Breast epithelium (tissue), 4 donors: ENCODE measurements around the gene BOLA1. TPM values are rescaled to one million over a fixed set of nuclear protein-coding genes. Genes with fewer than 3 reads are reported as not detected.

Experiments used
- DNase-seq, 2 donors: peaks; one replicate each; pipeline ENCODE4 v3.0.0-alpha.2; 2019; ENCODE audit warnings: low spot score in 2 of 2
- H3K27ac ChIP-seq, 2 donors: fragments of 200-600 bp; sonication (generic) in 1 of 2; one replicate each; pipeline ENCODE4 v1.5.1; 2016 to 2019; ENCODE audit warnings: mild to moderate bottlenecking in 1 of 2
- H3K27me3 ChIP-seq, 2 donors: fragments of 200-600 bp; sonication (generic) in 1 of 2; one replicate each; pipeline versions ENCODE4 v1.5.1 to v1.6.0; 2017 to 2019; ENCODE audit warnings: control low read depth in 1 of 2, mild to moderate bottlenecking in 1 of 2
- H3K36me3 ChIP-seq: fragments of 200-600 bp; one replicate; pipeline ENCODE4 v1.5.1; 2019
- H3K4me1 ChIP-seq, 2 donors: fragments of 200-600 bp; sonication (generic); one replicate each; pipeline ENCODE4 v1.5.1; 2016 to 2019; ENCODE audit warnings: control low read depth in 1 of 2
- H3K4me3 ChIP-seq, 3 donors: fragments of 200-600 bp; sonication (generic); 1 replicate in 2 of 3; 2 replicates in 1 of 3; pipeline ENCODE4 v1.5.1; 2016 to 2019; ENCODE audit warnings: mild to moderate bottlenecking in 3 of 3, moderate library complexity in 2 of 3
- H3K9me3 ChIP-seq, 2 donors: fragments of 200-600 bp; sonication (generic) in 1 of 2; one replicate each; pipeline ENCODE4 v1.5.1; 2016 to 2019; ENCODE audit warnings: control low read depth in 1 of 2
- POLR2A ChIP-seq: fragments of 450-650 bp; IDR thresholded peaks from one replicate; pipeline ENCODE4 v1.6.1; 2016; ENCODE audit warnings: antibody characterized with exemption, mild to moderate bottlenecking, moderate library complexity
- POLR2AphosphoS5 ChIP-seq, 3 donors: sonication (generic); formaldehyde crosslinking; IDR thresholded peaks; one replicate each; pipeline ENCODE4 v1.6.1; 2017; ENCODE audit warnings: antibody characterized with exemption in 3 of 3
- intact Hi-C: fragments of 100-400 bp; cut with DNase I; formaldehyde crosslinking; loops from one replicate; pipeline ENCODE4 v1.15.1; 2023; ENCODE audit warnings: low total_unique reads
- total RNA-seq, 3 donors: library from RNA; depleted of rRNA; stranded (reverse); fragments of >200 nt; gene quantifications; one replicate each; pipeline ENCODE4 v1.1.0, GENCODE V29; 2016
- TF ChIP-seq, protein P1 (sequence below), 3 donors: fragments of 450-650 bp; IDR thresholded peaks; one replicate each; pipeline ENCODE4 v1.5.1; 2016 to 2017; ENCODE audit warnings: antibody characterized with exemption in 3 of 3, mild to moderate bottlenecking in 3 of 3, moderate library complexity in 3 of 3

Gene BOLA1
- total RNA-seq, 3 donors from 2014 or later: 29.5 to 34.0 (median 33.4) TPM

DNA sequence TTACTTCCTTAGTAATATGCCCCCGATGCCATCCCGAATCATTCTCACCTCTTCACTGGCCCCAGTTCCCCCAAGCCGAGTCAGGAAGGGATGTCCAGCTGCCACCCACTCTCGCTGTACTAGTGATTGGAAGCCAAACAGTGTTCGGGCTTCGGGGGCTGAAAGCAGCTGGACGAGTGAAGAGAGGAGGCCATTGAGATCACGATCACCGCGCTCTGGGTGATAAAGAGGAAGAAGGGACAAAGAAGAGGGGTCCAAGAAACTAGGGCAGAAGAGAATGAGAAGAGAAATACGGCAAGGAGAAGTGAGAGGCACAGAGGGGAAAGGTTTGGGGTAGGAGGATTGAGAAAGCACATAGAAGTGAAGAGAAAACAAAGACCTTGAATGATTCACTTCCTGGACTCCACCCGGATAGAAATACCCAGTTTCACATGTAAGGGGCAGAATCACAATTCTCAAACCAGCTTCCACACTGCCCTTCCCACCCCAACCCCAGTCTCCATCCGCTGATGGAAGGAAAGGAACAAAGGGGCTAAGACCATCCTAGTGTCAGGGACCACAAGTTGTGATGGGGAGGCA, 31.9 kb downstream of the BOLA1 start:
- intact Hi-C loops: no loop called here

DNA sequence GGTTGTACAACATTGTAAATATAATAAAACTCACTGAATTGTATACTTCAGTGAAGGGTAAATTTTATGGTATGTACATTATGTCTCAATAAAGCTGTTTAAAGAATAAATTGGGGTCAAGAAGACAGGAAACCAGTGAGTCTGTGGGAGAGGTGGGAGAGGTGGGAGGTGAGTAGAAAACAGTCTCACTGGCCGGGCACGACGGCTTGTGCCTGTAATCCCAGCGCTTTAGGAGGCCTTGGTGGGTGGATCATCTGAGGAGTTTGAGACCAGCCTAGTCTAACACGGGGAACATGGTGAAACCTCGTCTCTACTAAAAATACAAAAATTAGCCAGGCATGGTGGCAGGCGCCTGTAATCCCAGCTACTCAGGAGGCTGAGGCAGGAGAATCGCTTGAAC, 33.1 kb downstream of the BOLA1 start:
- TF ChIP-seq POLR2AphosphoS5 (IDR thresholded peaks at IDR 0.05) (no peak), POLR2A (no peak)
- TF ChIP-seq, protein P1, sequence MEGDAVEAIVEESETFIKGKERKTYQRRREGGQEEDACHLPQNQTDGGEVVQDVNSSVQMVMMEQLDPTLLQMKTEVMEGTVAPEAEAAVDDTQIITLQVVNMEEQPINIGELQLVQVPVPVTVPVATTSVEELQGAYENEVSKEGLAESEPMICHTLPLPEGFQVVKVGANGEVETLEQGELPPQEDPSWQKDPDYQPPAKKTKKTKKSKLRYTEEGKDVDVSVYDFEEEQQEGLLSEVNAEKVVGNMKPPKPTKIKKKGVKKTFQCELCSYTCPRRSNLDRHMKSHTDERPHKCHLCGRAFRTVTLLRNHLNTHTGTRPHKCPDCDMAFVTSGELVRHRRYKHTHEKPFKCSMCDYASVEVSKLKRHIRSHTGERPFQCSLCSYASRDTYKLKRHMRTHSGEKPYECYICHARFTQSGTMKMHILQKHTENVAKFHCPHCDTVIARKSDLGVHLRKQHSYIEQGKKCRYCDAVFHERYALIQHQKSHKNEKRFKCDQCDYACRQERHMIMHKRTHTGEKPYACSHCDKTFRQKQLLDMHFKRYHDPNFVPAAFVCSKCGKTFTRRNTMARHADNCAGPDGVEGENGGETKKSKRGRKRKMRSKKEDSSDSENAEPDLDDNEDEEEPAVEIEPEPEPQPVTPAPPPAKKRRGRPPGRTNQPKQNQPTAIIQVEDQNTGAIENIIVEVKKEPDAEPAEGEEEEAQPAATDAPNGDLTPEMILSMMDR (IDR thresholded peaks at IDR 0.05): no peak
- no peaks in the 10 kb centered on the region for H3K27me3 ChIP-seq
- DNase-seq: no peak
- H3K9me3 ChIP-seq: no peaks in the 10 kb centered on the region
- H3K36me3 ChIP-seq: no peaks in the 10 kb centered on the region
- no peak overlapping the region for H3K27ac ChIP-seq
- H3K4me1 ChIP-seq: peaks cover 0 to 1% of the 10 kb centered on the region in 2 donors
- no peak overlapping the region for H3K4me3 ChIP-seq
- intact Hi-C loops: no loop called here

More for the DNA sequence above, 31.9 kb downstream of the BOLA1 start:
- H3K27me3 ChIP-seq: no peaks in the 10 kb centered on the region
- H3K9me3 ChIP-seq: no peaks in the 10 kb centered on the region
- DNase-seq: no peak
- peaks cover under 1 to 9% of the 10 kb centered on the region in 2 donors for H3K4me1 ChIP-seq
- no peak overlapping the region for H3K4me3 ChIP-seq
- no peaks in the 10 kb centered on the region for H3K36me3 ChIP-seq
- TF ChIP-seq, protein P1 (IDR thresholded peaks at IDR 0.05): no peak
- TF ChIP-seq POLR2AphosphoS5 (IDR thresholded peaks at IDR 0.05): no peak
- TF ChIP-seq POLR2A: no peak
- H3K27ac ChIP-seq: no peak overlapping the region

DNA sequence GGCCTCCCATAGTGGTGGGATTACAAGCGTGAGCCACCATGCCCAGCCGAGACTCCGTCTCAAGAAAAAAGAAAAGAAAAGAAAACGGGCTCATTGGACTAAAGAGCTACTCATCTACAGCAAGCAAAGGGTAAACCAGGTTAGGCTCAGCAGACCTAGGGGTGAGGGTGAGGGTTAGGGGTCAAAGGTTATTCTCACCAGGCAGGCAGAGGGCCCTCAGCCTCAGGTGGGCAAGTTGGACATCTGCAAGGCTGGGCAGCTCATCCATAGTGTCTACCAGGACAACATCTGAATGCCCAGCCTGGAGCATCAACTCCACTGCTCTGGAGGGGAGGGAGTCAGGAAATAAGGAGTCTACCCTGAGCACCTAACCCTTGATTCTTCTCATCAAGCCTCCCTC, 33.8 kb downstream of the BOLA1 start:
- intact Hi-C loops: no loop called here
- Histone ChIP-seq H3K36me3 (no peaks in the 10 kb centered on the region), H3K4me3 (no peak overlapping the region), H3K9me3 (no peaks in the 10 kb centered on the region), H3K27ac (no peak overlapping the region), H3K4me1 (peaks cover 0 to 3% of the 10 kb centered on the region in 2 donors), H3K27me3 (no peaks in the 10 kb centered on the region)
- no peak for DNase-seq
- TF ChIP-seq, protein P1 (IDR thresholded peaks at IDR 0.05): no peak
- TF ChIP-seq POLR2AphosphoS5 (IDR thresholded peaks at IDR 0.05) (no peak), POLR2A (no peak)

DNA sequence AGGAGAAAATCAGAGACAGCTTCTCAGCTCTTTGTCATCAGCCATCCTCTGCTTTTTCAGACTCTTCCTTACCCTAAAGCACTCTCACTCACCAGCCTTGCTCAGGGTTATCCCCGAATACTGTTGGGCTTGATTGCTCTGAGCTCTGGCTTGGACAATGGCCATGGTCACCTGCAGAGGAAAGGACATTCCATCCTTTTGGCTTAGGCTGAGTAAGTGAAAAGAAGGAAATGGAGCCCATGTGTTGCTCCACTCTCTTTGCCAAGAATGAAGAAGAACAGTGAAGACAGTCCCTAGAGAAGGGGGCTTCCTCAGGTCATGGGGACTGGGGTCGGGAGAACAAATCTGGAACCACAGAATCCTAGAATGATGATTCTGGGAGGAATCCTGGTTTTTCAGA, 35.0 kb downstream of the BOLA1 start:
- H3K9me3 ChIP-seq: no peaks in the 10 kb centered on the region
- no peak overlapping the region for H3K27ac ChIP-seq
- no peak for DNase-seq
- TF ChIP-seq POLR2A (no peak), POLR2AphosphoS5 (IDR thresholded peaks at IDR 0.05) (no peak)
- TF ChIP-seq, protein P1 (IDR thresholded peaks at IDR 0.05): no peak
- H3K4me1 ChIP-seq: peaks cover 0 to 3% of the 10 kb centered on the region in 2 donors
- no peaks in the 10 kb centered on the region for H3K36me3 ChIP-seq
- H3K27me3 ChIP-seq: no peaks in the 10 kb centered on the region
- no peak overlapping the region for H3K4me3 ChIP-seq
- intact Hi-C loops: no loop called here

DNA sequence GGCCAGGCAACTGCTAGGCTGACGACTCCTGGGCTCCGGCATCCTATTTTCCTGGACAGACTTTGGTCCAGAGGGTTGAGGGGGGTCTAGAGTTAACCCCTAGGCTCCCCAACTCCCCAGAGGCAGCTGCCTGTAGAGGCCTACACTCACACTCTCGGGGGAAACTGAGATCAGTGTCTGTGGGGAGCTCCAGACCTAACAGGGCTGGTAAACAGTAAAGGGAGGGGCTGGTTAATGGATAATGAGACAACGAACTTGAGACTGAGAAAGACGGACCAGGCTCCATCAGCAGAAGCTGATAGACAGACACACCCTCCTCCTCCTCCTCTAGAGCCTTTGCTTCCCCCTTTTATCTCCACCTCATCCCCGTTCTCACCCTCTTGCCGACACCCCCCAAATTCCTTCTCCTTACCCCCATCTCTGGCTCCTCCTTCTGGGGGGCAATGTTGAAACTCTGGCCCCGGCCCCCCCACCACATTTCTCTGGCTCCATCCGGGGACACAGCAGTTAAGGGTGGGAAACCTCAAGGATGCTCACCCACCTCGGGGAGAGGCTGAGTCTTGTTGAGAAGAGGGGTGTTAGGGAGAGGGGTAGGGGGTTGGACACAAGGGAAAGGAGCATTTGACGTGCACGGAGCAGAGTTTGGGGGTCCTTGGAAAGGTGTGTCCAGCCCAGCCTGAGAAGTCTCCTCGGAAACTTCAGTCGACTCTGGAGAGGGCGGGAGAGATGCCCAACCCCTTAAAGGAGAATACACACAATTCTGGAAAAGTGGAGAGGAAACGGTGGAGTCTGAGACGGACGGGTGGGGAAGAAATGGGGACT, 37.0 kb downstream of the BOLA1 start, which contains the start of gene MTMR11:
Gene MTMR11, minus strand, starts transcription at position 710 of the 822 bp plus-strand sequence. Its CDS starts 232 bp downstream, at position 478.
- H3K9me3 ChIP-seq: no peaks in the 10 kb centered on the region
- H3K36me3 ChIP-seq: no peaks in the 10 kb centered on the region
- no peaks in the 10 kb centered on the region for H3K27me3 ChIP-seq
- H3K4me1 ChIP-seq: peaks cover 0 to 3% of the 10 kb centered on the region in 2 donors
- TF ChIP-seq, protein P1 (IDR thresholded peaks at IDR 0.05): no peak
- no peak for TF ChIP-seq POLR2AphosphoS5 (IDR thresholded peaks at IDR 0.05)
- no peak for TF ChIP-seq POLR2A
- intact Hi-C loops: no loop called here
- peak within 1 kb of the TSS; percentile 81 to 92 for H3K27ac ChIP-seq
- peak in 1 of 2 donors; percentile 38 for DNase-seq
- H3K4me3 ChIP-seq: peak within 1 kb of the TSS; percentile 53 to 80 (median 61)
